ENCODE measurements around the gene ELFN2. TPM values are rescaled to one million over a fixed set of nuclear protein-coding genes. Genes with fewer than 3 reads are reported as not detected.

Gene ELFN2
- total and polyA plus RNA-seq, 2 of the 13 experiments (the other 11 are each of a cell fraction or from before 2014, with no cell fraction given), result 0.01 TPM; not detected in 1

DNA sequence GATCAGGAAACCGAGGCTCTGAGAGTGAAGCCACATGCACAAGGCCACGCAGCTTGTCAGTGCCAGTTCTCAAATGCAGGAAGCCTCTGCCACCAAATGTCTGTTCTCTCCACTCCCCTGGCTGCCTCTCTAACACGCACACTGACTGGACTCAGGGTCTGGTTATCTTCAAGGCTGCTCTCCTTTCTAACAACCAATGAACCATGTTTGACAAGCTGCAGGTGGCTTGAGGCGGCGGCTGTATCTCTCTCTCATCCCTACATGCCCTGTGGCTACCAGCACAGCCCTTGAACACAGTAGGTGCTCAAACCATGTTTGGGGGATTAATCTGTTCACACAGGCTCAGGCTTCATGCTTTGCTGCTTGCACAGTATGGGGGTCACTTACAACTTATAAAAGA, 35.2 kb upstream of the ELFN2 start:
- no peaks in the 10 kb centered on the region for H3K4me1 ChIP-seq (ENCODE audit: insufficient read depth, low read length)
- H3K79me2 ChIP-seq (ENCODE audit: insufficient read depth, low read length), result no peaks in the 10 kb centered on the region
- H3K36me3 ChIP-seq (replicated peaks in 1 of 2; ENCODE audit: control insufficient read depth in 1 of 2, insufficient read depth in 2 of 2, low read length in 2 of 2), result no peaks in the 10 kb centered on the region
- 67% methylated on average over 3 of the region's 5 CpGs for WGBS (ENCODE audit: low lambda C conversion rate)
- BruUV-seq (replicated peaks), result no TSS peak
- no peak overlapping the region for H3K9ac ChIP-seq (ENCODE audit: insufficient read depth, low read depth, low read length)
- FAIRE-seq (no peak), DNase-seq (ENCODE audit: low spot score) (no peak), ATAC-seq (no peak)
- H3K9me3 ChIP-seq (ENCODE audit: low read length), result no peaks in the 10 kb centered on the region
- in situ Hi-C loops (cut with HindIII; ENCODE audit: extremely low pct_ligation_motif_present, low pct_unique_long_range_greater_than_20kb) (no loop called here), intact Hi-C loops (cut with micrococcal nuclease; ENCODE audit: unreplicated experiment) (no loop called here)
- no peak overlapping the region for H3K27ac ChIP-seq (ENCODE audit: extremely low read length, insufficient read depth, low read length)
- ChIA-PET POLR2A (no interaction called here), CTCF (ENCODE audit: low intra/inter-chr PET ratio, low total read pairs) (no interaction called here)
- H3K27me3 ChIP-seq (ENCODE audit: control insufficient read depth in 1 of 2, insufficient read depth in 2 of 2, low read length in 2 of 2), result no peaks in the 10 kb centered on the region; a peak in 2 of 5 replicates
- H2AFZ ChIP-seq (ENCODE audit: low read length), result no peak overlapping the region
- H3K4me2 ChIP-seq (ENCODE audit: low read depth, low read length), result no peak overlapping the region
- peaks cover 4% of the 10 kb centered on the region; the same call in 1 of the 2 replicates for H4K20me1 ChIP-seq (ENCODE audit: insufficient read depth, low read length)
- TF ChIP-seq PHF20 (CRISPR knock-in tag; IDR thresholded peaks at IDR 0.05), result no peak
- TF ChIP-seq PBX2 (CRISPR knock-in tag; IDR thresholded peaks at IDR 0.05), result no peak
- no peak for TF ChIP-seq ZNF709 (CRISPR knock-in tag; IDR thresholded peaks at IDR 0.05)
- TF ChIP-seq NR2F2 (IDR thresholded peaks at IDR 0.05; ENCODE audit: borderline replicate concordance, low read depth), result no peak
- no peak for TF ChIP-seq ZBTB43 (CRISPR knock-in tag; conservative IDR thresholded peaks at IDR 0.05)
- no peak for TF ChIP-seq ZNF576 (CRISPR knock-in tag; IDR thresholded peaks at IDR 0.05)
- no peak for TF ChIP-seq PCBP2 (optimal IDR thresholded peaks at IDR 0.05; ENCODE audit: low read depth, low read length, poor library complexity, severe bottlenecking)
- no peak for TF ChIP-seq ZNF703 (CRISPR knock-in tag; IDR thresholded peaks at IDR 0.05; ENCODE audit: borderline replicate concordance)
- no peak for TF ChIP-seq TGIF2 (CRISPR knock-in tag; IDR thresholded peaks at IDR 0.05)
- no peak for TF ChIP-seq SIN3A (IDR thresholded peaks at IDR 0.05; ENCODE audit: borderline replicate concordance, low read depth, low read length)
- no peak overlapping the region for H3K4me3 ChIP-seq (replicated peaks in 1 of 3; ENCODE audit: insufficient read depth in 1 of 3, low read depth in 2 of 3, low read length in 3 of 3)

Data from HepG2 (cell line).